HG02852 (cell line): ENCODE data around the gene NR2F6.

Experiments
- ATAC-seq: cut with Tn5 transposase; IDR thresholded peaks from one replicate; pipeline ENCODE4 v1.9.1; 2021; ENCODE audit warnings: mild to moderate bottlenecking, moderate library complexity; ENCODE audit not compliant: unreplicated experiment

NR2F6 gene

DNA sequence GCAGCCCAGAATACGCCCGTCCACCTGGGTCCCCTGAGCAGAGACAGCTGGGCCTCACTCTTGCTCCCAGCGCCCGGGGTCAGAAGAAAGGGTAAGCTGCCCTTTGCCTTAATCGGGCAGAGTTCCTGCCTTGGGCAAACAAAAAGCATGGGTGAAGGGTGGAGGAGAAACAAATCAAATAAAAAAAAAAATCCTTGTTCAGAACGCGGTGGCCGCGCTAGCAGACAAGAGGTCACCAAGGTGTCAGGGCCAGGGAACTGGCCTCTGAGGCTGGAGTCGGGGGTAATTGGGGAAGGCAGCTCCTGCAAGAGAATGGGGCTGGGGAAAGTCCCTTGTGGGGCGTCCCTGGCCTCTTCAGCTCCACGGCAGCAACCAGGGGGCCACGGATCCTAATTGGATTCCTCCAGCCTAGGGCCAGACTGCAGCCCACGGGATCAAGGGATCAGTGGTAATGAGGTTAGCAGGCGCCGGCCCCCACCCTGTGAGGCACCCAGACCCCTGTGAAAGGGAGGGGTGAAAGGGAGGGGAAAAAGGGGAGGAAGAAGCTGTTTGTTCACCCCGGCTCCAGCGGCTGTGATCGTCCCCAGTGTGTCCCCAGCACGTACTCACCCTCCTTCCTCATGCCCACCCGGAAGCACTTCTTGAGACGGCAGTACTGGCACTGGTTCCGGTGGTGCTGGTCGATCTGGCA lies 5.5 kb downstream of the NR2F6 start:
- no peak for ATAC-seq

DNA sequence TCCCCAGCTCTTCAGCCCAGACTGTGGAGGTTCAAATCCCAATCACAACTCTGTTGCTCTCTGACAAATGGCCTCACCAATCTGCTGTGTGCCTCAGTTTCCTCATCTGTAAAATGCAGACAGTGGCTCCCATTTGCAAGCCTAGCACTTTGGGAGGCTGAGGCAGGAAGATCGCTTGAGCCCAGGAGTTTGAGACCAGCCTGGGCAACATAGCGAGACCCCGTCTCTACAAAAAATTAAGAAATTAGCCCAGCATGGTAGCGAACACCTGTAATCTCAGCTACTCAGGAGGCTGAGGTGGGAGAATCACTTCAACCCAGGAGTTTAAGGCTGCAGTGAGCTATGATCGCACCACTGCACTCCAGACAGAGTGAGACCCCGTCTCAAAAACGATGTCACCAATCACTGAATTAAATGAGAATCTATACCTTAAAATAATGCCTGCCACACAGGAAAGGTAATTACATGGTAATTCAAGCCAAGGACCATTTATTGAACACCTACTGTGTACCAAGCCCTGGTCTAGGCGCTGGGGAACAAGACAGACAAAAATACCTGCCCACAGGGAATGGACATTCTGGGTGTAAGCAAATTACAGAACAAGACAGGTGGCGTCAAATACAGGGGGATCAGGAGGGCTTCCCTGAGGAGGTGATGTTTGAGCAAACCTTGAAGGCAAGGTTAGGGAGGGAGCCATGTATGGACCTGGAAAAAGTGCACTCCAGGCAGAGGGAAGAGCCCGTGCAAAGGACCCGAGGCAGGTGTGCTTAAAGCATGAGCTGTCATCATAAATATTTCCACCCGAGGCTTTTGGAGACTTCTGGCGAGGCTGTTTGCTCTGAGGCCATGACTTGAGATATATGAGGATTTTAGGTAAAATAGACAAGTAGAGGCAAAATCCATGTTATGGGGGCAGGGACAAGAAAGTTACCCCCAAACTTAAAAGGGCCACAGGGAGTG lies 7.7 kb downstream of the NR2F6 start:
- ATAC-seq, result no peak

DNA sequence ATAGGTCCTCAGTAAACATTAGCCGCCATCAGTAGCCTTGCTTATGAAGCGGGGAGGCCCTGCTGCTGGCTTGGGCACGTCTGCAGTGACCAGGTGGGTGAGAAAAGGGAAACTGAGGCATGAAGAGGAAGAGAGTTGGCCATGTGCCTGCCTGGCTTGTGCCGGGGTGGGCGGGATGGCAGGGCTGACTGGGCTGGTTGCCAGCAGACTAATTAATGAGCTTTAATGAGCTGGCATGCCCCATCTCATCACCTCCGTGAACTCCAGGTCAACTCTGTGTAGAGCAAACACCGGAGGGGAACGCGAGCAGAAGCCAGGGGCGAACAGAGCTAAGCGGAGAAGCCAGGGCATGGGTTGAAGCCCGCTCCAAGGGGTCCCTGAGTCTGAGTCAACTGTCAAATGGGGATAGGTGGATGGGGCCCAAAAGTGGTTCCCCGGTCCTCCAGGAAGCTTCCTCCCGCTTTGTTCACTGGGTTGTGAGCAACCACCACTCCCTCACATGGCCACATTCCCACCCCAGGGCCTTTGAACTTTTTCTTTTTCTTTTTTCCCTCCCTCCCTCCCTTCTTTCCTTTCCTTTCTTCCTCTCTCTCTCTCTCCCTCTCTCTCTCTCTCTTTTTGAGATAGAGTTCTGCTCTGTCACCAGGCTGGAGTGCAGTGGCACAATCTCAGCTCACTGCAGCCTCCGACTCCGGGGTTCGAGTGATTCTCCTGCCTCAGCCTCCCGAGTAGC lies 8.7 kb downstream of the NR2F6 start:
- ATAC-seq, result no peak

DNA sequence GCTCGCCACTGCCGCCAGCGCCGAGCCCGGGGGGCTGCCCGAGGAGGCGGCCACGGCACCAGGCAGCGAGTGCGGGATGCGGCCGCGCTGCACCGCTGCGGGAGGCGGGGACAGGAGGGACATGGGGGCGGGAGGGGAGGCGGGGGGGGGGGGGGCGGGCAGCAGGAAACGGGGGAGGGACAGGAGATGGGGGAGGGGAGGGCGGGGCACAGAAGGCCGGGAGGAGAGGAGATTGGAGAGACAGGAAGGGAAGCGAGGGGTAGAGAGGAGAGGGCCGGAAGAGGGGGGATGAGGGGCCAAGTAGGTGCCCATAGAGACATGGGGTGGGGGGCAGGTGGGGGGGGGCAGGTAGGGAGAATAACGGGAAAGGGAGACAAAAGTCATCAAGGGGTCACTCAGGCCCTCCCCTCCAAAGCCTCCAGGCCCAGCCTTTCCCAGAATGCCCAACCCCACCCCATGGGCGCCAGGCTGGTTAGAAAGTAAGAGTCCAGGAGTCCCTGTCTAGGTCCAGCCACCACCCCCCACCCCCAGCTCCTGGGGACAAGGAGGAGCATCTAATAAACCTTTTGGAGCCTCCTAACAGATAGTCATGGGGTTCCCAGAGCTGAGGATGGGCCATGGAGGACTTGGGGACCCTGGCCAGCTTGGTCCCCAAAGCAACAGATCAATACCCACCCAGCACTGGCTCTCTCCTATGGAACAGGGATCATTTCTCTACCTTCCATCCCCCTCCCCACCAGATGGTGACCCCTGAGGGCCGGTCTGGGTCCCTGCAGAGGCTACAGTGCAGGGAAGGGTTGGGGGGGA lies 9.5 kb downstream of the NR2F6 start:
- peak; percentile 23 for ATAC-seq

DNA sequence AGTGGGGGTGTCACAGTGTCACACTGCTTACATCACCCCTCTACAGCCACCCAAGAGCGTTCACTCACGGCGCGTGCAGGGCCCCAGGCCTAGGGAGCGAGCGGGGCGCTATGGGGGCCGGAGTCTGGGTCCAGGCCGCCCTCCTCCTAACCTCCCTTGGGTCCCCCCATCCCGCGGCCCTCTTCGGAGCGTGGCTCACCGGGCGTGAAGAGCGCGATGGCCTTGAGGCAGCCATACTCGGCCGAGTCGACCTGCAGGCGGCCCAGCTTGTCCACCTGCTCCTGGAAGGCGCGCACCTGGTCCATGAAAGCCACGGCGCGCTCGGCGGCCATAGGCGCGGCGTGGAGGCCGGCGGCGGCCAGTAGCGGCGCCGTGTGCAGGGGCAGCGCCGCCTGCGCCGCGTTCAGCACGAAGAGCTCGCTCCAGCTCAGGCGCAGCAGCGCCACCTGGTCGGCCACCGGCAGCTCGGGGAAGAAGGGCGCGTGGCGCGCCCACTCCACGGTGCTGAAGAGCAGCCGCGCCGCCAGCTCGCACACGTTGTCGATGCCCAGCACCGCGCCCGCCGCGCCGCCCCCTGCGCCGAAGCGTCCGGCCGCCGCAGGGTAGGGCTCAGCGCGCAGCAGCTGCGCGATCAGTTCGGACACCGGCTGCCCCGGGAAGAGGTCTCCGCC lies 10.3 kb downstream of the NR2F6 start:
- peak; percentile 70 for ATAC-seq

DNA sequence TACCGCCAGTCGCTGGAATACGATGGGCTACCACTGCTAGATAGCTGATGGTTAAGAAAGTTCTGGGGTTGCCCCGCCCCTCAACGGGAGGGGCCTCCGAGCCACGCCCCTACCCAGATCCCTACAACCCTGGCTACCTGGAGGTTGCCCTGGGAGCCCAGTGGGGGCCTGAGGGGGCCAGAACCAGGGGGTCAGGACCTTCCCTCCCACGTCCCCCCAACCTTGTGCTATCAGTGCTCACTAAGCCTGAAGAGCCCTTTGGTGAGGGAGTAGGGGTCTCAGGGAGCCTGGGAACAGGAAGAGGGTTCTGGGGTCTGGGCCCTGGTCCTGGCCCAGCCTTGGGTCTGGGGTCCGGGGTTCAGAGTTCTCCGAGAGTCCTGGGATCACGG lies 10.8 kb downstream of the NR2F6 start:
- ATAC-seq, result peak; percentile 50

DNA sequence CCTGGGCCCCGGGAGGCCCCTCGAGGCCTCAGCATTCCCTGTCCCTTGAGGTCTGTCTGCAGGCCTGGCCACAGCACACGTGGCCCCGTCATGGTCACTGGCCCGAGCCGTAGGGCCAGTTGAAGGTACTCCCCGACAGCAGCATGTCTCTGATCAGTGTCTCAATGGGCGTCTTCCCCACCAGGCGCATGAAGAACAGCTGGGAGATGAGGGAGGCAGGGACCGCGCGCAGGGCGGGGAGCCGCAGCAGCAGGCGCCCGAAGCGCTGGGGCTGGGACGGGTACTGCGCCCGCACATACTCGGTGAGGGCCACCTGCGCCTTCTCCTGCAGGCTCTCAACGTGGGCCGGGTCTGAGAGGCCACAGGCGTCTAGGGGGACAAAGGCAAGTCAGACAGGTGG lies 13.5 kb downstream of the NR2F6 start:
- ATAC-seq, result no peak

DNA sequence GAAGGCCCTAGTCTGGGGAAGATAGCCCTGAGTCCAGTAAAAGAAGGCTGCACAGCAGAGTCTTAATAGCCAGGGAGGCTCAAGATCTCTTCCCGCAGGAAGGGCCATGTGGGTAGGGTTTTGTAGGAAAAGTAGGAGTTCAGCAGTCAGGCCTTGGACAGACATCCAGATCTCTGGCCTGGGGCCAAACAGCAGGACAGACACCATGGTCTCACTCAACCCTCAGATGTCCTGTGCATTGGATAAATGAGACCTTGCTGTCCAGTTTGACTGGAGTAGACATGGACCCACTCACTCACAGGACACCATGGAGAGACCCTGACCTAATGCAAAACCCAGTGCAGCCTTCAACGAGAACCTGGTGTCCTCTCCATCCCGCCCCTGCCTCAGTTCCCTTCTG lies 15.8 kb downstream of the NR2F6 start:
- no peak for ATAC-seq

DNA sequence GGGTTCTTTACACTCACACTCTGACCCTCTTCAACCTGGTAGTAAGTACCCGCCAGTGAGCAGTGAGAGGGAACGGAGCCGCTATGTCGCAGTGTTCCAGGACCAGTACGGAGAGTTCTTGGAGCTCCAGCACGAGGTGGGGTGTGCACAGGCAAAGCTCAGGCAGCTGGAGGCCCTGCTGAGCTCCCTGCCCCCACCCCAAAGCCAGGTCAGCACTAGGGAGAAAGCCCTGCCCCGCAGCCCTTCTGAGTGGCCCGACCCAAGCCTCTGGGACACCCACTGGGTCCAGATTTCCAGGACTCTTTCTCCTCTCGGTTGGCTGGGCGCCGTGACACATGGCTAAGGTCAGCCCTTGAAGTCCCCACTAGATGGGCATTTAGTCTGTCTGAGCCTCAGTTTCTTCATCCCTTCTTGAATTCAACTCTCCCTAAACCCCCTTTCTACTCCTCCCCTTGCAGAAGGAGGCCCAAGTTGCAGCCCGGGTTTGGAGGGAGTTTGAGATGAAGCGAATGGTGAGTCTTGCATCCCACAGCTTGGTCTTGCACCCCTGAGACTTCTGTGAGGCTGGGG lies 17.8 kb downstream of the NR2F6 start:
- no peak for ATAC-seq

DNA sequence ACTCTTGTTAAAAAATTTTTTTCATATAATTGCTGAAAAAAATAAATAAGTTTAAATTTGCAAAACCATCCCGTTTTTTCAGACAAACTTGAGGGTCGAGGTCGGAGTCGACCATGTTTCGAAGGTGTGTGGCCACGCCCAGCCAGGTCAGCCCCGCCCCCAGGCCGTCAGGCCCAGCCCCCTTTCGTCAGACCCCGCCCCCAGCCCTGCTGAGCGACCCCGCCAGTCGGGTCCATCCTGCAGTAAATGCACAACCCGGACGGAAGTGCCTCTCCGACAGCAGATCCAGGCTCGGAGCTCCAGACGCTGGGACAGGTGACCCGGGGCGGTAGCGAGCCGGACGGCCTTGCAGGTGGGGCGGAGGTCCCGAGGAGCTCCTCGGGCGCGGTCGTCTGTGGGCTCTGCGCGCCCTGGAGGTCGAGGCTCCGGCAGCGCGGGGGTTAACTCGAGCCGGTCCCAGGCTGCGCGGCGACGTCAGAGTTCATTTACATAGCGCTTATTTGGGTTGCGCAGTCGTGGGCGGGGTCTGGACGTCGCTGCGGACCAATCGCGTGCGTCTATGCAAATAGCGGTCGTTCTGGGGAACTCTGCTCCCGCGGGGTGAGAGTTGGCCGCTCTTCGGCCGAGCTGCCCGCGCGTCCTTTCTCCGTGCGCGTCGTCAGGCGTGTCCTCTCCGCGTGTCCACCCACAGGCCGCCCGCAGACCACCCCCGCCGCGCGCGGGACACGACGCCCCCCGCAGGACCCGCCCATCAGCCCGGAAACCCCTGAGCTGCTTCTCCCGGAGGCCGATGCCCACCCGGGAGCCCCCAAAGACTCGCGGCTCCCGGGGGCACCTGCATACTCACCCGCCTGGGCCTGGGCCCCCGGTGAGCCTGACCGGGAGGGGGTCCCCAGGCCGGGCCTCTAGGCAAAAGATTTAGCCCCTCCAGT lies 19.5 kb downstream of the NR2F6 start, which contains the start of gene OCEL1:
Gene OCEL1, plus strand, starts transcription at position 225 of the 932 bp plus-strand sequence. Its CDS starts 22 bp downstream, at position 247.
- ATAC-seq, result peak; percentile 94

DNA sequence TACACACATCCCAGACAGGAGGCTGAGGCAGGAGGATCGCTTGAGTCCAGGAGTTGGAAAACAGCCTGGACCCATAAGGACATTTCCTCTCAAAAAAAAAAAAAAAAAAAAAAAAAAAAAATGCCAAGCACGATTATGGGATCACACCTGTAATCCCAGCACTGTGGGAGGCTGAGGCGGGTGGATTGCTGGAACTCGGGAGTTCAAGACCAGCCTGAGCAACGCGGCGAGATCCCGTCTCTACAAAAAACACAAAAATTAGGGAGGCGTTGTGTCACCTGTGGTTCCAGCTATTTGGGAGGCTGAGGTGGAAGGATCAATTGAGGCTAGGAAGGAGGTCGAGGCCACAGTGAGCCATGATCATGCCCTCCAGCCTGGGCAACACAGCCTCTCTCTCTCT lies 20.7 kb downstream of the NR2F6 start:
- no peak for ATAC-seq

DNA sequence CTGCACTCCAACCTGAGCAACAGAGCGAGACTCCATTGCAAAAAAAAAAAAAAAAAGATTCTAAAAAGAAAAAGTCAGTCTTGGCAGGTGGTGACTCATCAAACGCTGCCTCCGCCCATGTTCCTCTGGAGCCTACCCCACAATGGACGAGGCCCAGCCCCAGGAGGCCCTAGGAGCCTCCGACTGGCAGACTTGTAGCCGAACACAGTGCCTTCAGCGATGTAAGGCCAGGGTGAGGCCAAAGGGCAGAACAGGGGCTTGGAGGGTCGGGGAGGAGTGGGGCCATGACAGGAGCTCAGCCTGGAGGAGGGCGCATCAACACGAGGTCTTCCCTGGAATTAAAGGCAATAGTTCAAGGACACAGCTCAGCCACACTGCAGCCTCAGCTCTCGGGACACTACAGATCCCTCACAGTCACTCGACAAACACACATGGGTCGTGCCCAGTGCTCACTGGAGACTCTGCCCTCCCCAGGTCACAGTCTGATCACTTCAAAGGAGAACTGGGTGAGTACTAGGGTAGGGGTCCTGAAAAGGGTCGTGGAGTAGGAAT lies 25.4 kb downstream of the NR2F6 start:
- no peak for ATAC-seq

DNA sequence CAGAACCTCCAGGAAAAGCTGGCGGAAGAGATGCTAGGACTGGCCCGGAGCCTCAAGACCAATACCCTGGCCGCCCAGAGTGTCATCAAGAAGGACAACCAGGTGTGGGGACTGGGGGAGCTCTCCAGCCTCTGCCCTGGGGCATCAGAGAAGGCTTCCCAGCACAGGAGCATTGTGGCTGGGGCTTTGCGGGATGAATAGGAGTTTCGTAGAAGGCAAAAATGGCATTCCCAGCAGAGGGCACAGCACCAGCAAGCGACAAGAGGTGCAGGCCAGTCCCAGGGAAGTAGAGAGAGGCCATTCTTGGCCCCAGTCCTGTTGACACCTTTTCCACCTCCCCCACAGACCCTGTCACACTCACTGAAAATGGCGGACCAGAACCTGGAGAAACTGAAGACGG lies 26.4 kb downstream of the NR2F6 start:
- no peak for ATAC-seq

DNA sequence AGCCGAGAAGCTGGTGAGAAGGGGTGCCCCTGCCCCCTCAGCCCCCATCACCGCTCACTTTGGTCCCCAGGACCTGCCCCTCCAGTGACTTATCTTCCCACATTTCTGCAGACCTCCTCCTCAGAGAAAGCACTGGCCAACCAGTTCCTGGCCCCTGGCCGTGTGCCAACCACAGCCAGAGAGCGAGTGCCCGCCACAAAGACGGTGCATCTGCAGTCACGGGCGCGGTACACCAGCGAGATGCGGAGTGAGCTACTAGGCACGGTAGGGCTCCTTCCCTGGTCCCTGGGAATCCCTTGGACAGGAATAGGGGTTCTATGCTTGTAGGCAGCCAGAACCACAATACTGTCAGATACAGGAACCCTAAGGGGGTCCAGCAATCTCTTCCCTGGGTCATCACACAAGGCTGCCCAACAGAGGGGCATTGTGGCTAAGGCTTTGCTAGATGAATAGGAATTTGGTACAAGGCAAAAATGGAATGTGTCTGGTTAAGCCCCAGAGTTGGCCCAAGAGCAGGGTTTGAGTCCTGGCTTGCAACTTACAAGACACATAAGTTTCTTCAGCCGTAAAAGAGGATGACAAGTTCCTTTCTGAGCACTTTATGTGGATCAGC lies 29.6 kb downstream of the NR2F6 start:
- ATAC-seq, result no peak

DNA sequence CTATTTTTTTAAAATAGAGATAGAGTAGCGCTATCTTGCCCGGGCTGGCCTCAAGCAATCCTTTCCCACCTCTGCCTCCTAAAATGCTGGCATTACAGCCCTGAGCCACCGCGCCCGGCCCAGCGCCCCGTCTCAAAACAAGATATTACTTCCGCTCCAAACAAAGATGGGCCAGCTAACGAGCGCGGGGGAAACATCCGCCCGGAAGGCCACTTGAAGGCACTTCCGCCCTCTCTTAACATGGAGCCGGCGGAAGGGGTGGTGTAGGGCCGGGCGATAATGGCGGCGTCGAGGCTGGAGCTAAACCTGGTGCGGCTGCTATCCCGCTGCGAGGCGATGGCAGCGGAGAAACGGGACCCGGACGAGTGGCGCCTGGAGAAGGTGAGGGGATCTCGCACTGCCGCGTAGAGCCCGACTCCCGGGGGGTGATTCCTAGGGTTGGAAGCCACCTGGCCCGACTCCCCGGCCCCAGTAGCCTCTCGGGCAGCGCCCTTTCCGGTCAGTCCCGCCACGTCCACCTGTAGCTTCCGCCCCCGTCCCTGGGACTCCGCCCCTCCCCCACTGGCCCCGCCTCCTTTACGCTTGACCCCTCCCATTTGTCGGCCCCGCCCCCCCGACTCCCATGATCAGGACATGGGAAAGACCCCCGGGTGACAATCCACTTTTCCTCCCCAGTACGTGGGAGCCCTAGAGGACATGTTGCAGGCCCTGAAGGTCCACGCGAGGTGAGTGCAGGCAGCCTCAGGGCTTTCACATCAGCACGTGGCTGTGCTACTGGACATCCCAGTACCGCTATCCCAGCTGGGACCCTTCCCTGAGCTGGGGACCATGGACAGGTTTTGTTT lies 30.4 kb downstream of the NR2F6 start, which contains the start of gene USE1:
Gene USE1, plus strand, starts transcription at position 231 of the 845 bp plus-strand sequence. Its CDS starts 49 bp downstream, at position 280.
- peak; percentile 89 for ATAC-seq

DNA sequence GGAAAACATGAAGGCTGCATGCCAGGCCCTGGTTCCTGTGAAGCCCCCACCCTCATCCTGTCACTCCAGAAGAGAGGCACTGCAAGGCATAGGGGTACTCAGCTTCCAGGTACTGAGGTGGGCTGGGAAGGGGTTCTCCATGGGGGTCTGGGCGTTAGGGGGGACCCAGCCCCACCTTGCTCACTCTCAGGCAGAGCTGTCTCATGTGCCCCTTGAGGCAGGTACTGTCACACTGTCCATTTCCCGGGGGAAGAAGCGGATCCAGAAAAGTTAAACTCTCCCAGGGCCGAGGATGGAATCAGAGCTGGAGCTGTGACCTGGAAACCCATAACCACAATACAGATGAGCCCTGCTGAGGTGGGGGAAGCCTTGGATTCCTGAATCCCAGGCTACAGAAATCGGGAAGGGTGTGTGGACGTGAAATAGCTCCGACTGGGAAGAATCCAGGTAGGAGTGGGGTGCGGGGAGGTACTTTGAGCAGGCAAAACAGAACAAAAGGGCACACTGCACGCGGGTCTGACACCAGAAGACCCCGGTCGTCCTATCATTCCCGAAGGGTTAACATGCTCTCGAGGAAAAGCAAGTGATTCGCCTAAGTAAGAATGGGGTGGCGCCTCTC lies 31.1 kb downstream of the NR2F6 start:
- no peak for ATAC-seq
